Right lobe of liver (tissue), 6 donors: ENCODE data around the gene CROCC2. TPM values are rescaled to one million over a fixed set of nuclear protein-coding genes. Genes with fewer than 3 reads are reported as not detected.

Source experiments
- ATAC-seq, 4 donors: fragments of 200-7000 bp; cut with Tn5 transposase; one replicate each; pipeline ENCODE4 v1.9.1; 2020; ENCODE audit warnings: mild to moderate bottlenecking in 4 of 4, moderate library complexity in 4 of 4
- DNase-seq, 3 donors: peaks; one replicate each; pipeline ENCODE4 v3.0.0-alpha.2; 2020
- H3K27ac ChIP-seq, 3 donors: fragments of 200-600 bp; one replicate each; pipeline ENCODE4 v1.8.0; 2022
- H3K27me3 ChIP-seq, 2 donors: fragments of 200-600 bp; one replicate each; pipeline ENCODE4 v1.8.0; 2022
- H3K36me3 ChIP-seq, 4 donors: fragments of 200-600 bp; sonication (generic) in 1 of 4; one replicate each; pipeline versions ENCODE4 v1.5.1 to v1.8.0; 2017 to 2022; ENCODE audit warnings: control low read depth in 1 of 4
- H3K4me1 ChIP-seq, 4 donors: fragments of 200-600 bp; sonication (generic) in 1 of 4; one replicate each; pipeline versions ENCODE4 v1.5.1 to v1.8.0; 2017 to 2022; ENCODE audit warnings: control low read depth in 1 of 4
- H3K4me3 ChIP-seq, 3 donors: fragments of 200-600 bp; one replicate each; pipeline ENCODE4 v1.8.0; 2022
- H3K9me3 ChIP-seq, 4 donors: fragments of 200-600 bp; sonication (generic) in 1 of 4; one replicate each; pipeline versions ENCODE4 v1.5.1 to v1.8.0; 2017 to 2022; ENCODE audit warnings: control low read depth in 1 of 4
- CTCF ChIP-seq, 4 donors: fragments of 200-600 bp in 3 of 4; fragments of 450-650 bp in 1 of 4; IDR thresholded peaks; one replicate each; pipeline versions ENCODE4 v1.5.1 to v1.8.0; 2016 to 2022; ENCODE audit warnings: antibody characterized with exemption in 4 of 4, mild to moderate bottlenecking in 2 of 4
- POLR2A ChIP-seq: fragments of 450-650 bp; IDR thresholded peaks from one replicate; pipeline ENCODE4 v1.6.1; 2017; ENCODE audit warnings: antibody characterized with exemption, mild to moderate bottlenecking
- WGBS: methylation state at CpG from one replicate; pipeline ENCODE4 v1.1.6; 2018; ENCODE audit warnings: low coverage, low lambda C conversion rate; ENCODE audit not compliant: insufficient coverage; ENCODE audit errors: missing lambda C conversion rate; 5-methylcytosine and 5-hydroxymethylcytosine counted together
- intact Hi-C, 2 donors: fragments of 100-400 bp; cut with DNase I; formaldehyde crosslinking; loops; one replicate each; pipeline versions ENCODE4 v1.11.2 to v1.14.1; 2022
- total RNA-seq, 6 experiments: library from RNA; depleted of rRNA in 2 of 6; stranded (reverse); fragments of >200 nt in 2 of 6; fragmentation: NEBNext Ultra II Directional in 3 of 6; extraction: Animal tissue kit (Norgen Biotek cat#: 25700) in 3 of 6; gene quantifications; one replicate each; pipeline versions ENCODE4 v1.1.0 to v1.2.4, GENCODE V29; 2016 to 2023
- donor health status: DM: no; HTN: yes; CAD: no.
- donor health status: DM: no; HTN: no; CAD: no.
- donor health status: DM: no; HTN: no; CAD: no.
- donor health status: DM: no; HTN: yes; CAD: no.
- donor health status: DM: no; HTN: yes; CAD: no.

The CROCC2 gene
- total RNA-seq, 6 experiments from 2014 or later = 0.06 to 0.15 (median 0.12) TPM; not detected in 1

GRCh38 chr2:240999873-241000541 is 93.9 kb downstream of the CROCC2 start:
- Histone ChIP-seq H3K4me3 (peak overlapping the region in 2 of 3 donors; percentile 77 to 88), H3K9me3 (peaks cover 0 to 3% (median 0%) of the 10 kb centered on the region in 4 donors), H3K4me1 (peaks cover 0 to 57% (median 23%) of the 10 kb centered on the region in 4 donors), H3K27ac (no peak overlapping the region), H3K27me3 (no peaks in the 10 kb centered on the region), H3K36me3 (no peaks in the 10 kb centered on the region)
- TF ChIP-seq CTCF (IDR thresholded peaks at IDR 0.05) (no peak), POLR2A (no peak)
- WGBS = 84% methylated on average over 10 of the region's 19 CpGs
- intact Hi-C loops = loop anchor here in 1 of 2 donors (10.0 kb wide), 2 partner anchors 85 to 145 kb away; no protein-coding TSS in a partner anchor
- ATAC-seq (no peak), DNase-seq (peak in 1 of 3 donors; percentile 56)

- Histone ChIP-seq H3K27ac (no peak overlapping the region), H3K4me3 (no peak overlapping the region), H3K9me3 (peaks cover 0 to 3% (median 0%) of the 10 kb centered on the region in 4 donors), H3K36me3 (no peaks in the 10 kb centered on the region), H3K4me1 (peaks cover 0 to 50% (median 21%) of the 10 kb centered on the region in 4 donors), H3K27me3 (no peaks in the 10 kb centered on the region)
- TF ChIP-seq POLR2A = no peak
- TF ChIP-seq CTCF (IDR thresholded peaks at IDR 0.05) = no peak
- intact Hi-C loops = no loop called here
- no peak for ATAC-seq
- 13% methylated on average over 1 of the region's 9 CpGs for WGBS
- no peak for DNase-seq
These were observed 94.7 kb downstream of the CROCC2 start for GRCh38 chr2:241000831-241001321.

- Histone ChIP-seq H3K27ac (no peak overlapping the region), H3K4me1 (peaks cover 0 to 42% (median 17%) of the 10 kb centered on the region in 4 donors), H3K36me3 (no peaks in the 10 kb centered on the region), H3K4me3 (no peak overlapping the region), H3K9me3 (peaks cover 0 to 3% (median 0%) of the 10 kb centered on the region in 4 donors), H3K27me3 (no peaks in the 10 kb centered on the region)
- peak in 2 of 3 donors; percentile 55 to 56 for DNase-seq
- WGBS = 42% methylated on average over 2 of the region's 21 CpGs
- peak in 3 of 4 donors; percentile 2 to 17 (median 4) for ATAC-seq
- intact Hi-C loops = no loop called here
- TF ChIP-seq CTCF (IDR thresholded peaks at IDR 0.05) = no peak
- no peak for TF ChIP-seq POLR2A
These were observed 95.5 kb downstream of the CROCC2 start for GRCh38 chr2:241001413-241002274.

- WGBS = 50% methylated on average over 3 of the region's 11 CpGs
- H3K4me3 ChIP-seq = no peak overlapping the region
- intact Hi-C loops = no loop called here
- peaks cover 0 to 34% (median 13%) of the 10 kb centered on the region in 4 donors for H3K4me1 ChIP-seq
- H3K9me3 ChIP-seq = peaks cover 0 to 3% (median 0%) of the 10 kb centered on the region in 4 donors
- H3K36me3 ChIP-seq = no peaks in the 10 kb centered on the region
- no peaks in the 10 kb centered on the region for H3K27me3 ChIP-seq
- DNase-seq (no peak), ATAC-seq (no peak)
- H3K27ac ChIP-seq = no peak overlapping the region
- TF ChIP-seq POLR2A (no peak), CTCF (IDR thresholded peaks at IDR 0.05) (no peak)
These were observed 96.3 kb downstream of the CROCC2 start for GRCh38 chr2:241002275-241003046.
